ENCODE results near the gene CCDC174. TPM values are rescaled to one million over a fixed set of nuclear protein-coding genes. Genes with fewer than 3 reads are reported as not detected.

CCDC174 gene
- total and polyA plus RNA-seq, 11 donors, result 8.7 to 16.1 (median 11.7) TPM

GRCh38 chr3:14664170-14664569 is 12.6 kb downstream of the CCDC174 start:
- no peaks in the 10 kb centered on the region for H3K9me3 ChIP-seq
- no peak for TF ChIP-seq POLR2A (IDR thresholded peaks at IDR 0.05)
- TF ChIP-seq CTCF (IDR thresholded peaks at IDR 0.05), result no peak
- DNase-seq (no peak), ATAC-seq (no peak)
- WGBS, 4 donors, result 87 to 93% (median 90%) methylated on average over 3 of the region's 3 CpGs
- H3K4me1 ChIP-seq, result no peaks in the 10 kb centered on the region
- H3K36me3 ChIP-seq, result peaks cover 0 to 100% (median 100%) of the 10 kb centered on the region in 9 donors
- H3K27ac ChIP-seq, result no peak overlapping the region
- no peaks in the 10 kb centered on the region for H3K27me3 ChIP-seq
- intact Hi-C loops (cut with DNase I), result no loop called here
- no peak overlapping the region for H3K4me3 ChIP-seq

- no peaks in the 10 kb centered on the region for H3K27me3 ChIP-seq
- H3K27ac ChIP-seq, result no peak overlapping the region
- H3K4me1 ChIP-seq, result no peaks in the 10 kb centered on the region
- ATAC-seq, result no peak
- peaks cover 0 to 65% (median 54%) of the 10 kb centered on the region in 9 donors for H3K36me3 ChIP-seq
- no peak overlapping the region for H3K4me3 ChIP-seq
- H3K9me3 ChIP-seq, result no peaks in the 10 kb centered on the region
- no peak for TF ChIP-seq POLR2A (IDR thresholded peaks at IDR 0.05)
- no peak for TF ChIP-seq CTCF (IDR thresholded peaks at IDR 0.05)
- 87 to 88% (median 88%) methylated on average over 4 of the region's 4 CpGs for WGBS, 4 donors
- no peak for DNase-seq
- intact Hi-C loops (cut with DNase I), result loop anchor here in 7 of 10 donors (2.0 to 5.0 kb wide), 6 partner anchors 105 to 250 kb away; no protein-coding TSS in a partner anchor
These were observed 21.0 kb downstream of the CCDC174 start for GRCh38 chr3:14672588-14672987.

- DNase-seq (no peak), ATAC-seq (no peak)
- no peaks in the 10 kb centered on the region for H3K4me1 ChIP-seq
- H3K27ac ChIP-seq, result no peak within 1 kb of the TSS
- peaks cover 0 to 43% (median 32%) of the 10 kb centered on the region in 9 donors for H3K36me3 ChIP-seq
- no peak for TF ChIP-seq CTCF (IDR thresholded peaks at IDR 0.05)
- TF ChIP-seq POLR2A (IDR thresholded peaks at IDR 0.05), result no peak
- H3K27me3 ChIP-seq, result no peaks in the 10 kb centered on the region
- peaks cover 0 to under 1% (median 0%) of the 10 kb centered on the region in 12 donors for H3K9me3 ChIP-seq
- no peak within 1 kb of the TSS for H3K4me3 ChIP-seq
- intact Hi-C loops (cut with DNase I), result loop anchor here in 9 of 10 donors (1.0 to 5.0 kb wide), 8 partner anchors 102 to 247 kb away; no protein-coding TSS in a partner anchor
- 73 to 82% (median 78%) methylated on average over 7 of the region's 7 CpGs for WGBS, 4 donors
These were observed 23.3 kb downstream of the CCDC174 start, which contains the start of gene C3orf20 for GRCh38 chr3:14674841-14675240. TSS of gene C3orf20 (plus strand) at chr3:14675141. CDS start at chr3:14682714, 7,573 bp downstream.

- intact Hi-C loops (cut with DNase I), result loop anchor here in 2 of 10 donors (2.0 to 5.0 kb wide), 3 partner anchors 100 to 245 kb away; no protein-coding TSS in a partner anchor
- Histone ChIP-seq H3K27me3 (no peaks in the 10 kb centered on the region), H3K27ac (no peak overlapping the region), H3K9me3 (peaks cover 0 to 9% (median 0%) of the 10 kb centered on the region in 12 donors), H3K4me3 (no peak overlapping the region), H3K4me1 (no peaks in the 10 kb centered on the region), H3K36me3 (peaks cover 0 to 22% (median 11%) of the 10 kb centered on the region in 9 donors)
- no peak for DNase-seq
- TF ChIP-seq POLR2A (IDR thresholded peaks at IDR 0.05), result no peak
- no peak for TF ChIP-seq CTCF (IDR thresholded peaks at IDR 0.05)
- no peak for ATAC-seq
- 67 to 79% (median 75%) methylated on average over 4 of the region's 4 CpGs for WGBS, 4 donors
These were observed 25.3 kb downstream of the CCDC174 start for GRCh38 chr3:14676881-14677280.

All from heart left ventricle (tissue), 16 donors.